Stimulated activated CD4-positive, alpha-beta T cell treated with anti-CD3 and anti-CD28 coated beads, Interleukin-4, amount 100 ng/mL, for 24 hours (primary cell): ENCODE results near the gene KHK.
A peak's percentile ranks its signal among the peaks of the same experiment; 100 is the strongest.

Experiments
- DNase-seq: peaks from one replicate; pipeline ENCODE4 v3.0.0-alpha.2; 2020

The KHK gene

DNA sequence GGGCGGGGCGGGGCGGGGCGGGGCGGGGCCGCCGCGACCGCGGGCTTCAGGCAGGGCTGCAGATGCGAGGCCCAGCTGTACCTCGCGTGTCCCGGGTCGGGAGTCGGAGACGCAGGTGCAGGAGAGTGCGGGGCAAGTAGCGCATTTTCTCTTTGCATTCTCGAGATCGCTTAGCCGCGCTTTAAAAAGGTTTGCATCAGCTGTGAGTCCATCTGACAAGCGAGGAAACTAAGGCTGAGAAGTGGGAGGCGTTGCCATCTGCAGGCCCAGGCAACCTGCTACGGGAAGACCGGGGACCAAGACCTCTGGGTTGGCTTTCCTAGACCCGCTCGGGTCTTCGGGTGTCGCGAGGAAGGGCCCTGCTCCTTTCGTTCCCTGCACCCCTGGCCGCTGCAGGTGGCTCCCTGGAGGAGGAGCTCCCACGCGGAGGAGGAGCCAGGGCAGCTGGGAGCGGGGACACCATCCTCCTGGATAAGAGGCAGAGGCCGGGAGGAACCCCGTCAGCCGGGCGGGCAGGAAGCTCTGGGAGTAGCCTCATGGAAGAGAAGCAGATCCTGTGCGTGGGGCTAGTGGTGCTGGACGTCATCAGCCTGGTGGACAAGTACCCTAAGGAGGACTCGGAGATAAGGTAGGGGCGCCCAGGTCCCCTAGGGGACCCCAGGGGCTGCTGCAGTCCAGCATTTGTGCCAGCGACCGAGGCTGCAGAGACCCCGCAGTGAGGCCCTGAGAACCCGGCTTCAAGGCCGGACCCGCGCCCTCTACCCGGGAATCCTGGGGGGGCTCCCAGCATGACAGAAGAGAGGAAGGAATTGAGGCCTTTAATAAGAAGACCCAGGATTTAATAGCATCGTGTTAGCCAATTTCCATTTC is at the start of gene KHK:
Gene KHK (plus strand): TSS at position 49 of the 870 bp plus-strand sequence. CDS start 488 bp downstream, at position 537.
- no peak for DNase-seq

DNA sequence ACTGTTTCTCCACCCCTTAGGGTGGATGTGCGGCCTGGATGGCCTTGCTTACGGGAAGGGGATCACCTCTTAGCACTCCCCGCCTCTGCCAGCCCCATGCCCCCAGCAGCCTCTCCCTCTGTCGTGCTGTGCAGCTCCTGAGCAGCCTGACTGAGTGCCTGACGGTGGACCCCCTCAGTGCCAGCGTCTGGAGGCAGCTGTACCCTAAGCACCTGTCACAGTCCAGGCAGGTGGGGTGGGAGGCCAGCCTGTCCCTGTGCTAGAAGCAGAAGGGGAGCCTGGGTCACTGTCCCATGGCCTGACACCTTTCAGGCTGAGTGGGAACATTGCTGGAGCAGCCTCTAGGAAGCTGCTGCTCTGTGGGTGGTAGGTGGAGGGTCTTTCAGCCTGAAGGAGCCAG is 48.6 kb upstream of the KHK start:
- no peak for DNase-seq

DNA sequence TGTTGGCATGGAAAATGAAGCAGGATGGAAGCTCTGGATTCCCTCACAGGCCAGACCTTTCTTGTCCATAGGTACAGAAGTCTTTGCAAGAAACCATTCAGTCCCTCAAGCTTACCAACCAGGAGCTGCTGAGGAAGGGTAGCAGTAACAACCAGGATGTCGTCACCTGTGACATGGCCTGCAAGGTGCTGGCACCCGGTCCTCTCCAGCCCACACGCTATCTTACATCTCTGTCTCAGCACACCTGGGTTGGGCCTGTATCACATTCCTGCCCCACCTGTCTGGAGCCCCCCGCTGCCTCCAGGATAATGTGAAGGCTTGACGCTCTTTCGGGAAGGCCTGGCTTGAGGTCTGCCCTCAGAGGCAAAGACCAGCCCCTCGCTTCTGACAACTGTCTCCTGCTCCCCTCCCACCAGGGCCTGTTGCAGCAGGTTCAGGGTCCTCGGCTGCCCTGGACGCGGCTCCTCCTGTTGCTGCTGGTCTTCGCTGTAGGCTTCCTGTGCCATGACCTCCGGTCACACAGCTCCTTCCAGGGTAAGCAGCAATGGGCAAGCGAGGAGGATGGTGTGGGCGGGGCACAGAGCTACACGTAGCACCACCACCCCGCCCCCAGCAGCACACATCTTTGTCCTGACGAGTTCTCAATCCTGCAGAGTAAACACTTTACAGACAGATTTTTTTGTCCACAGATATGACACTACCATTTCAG is 47.8 kb upstream of the KHK start:
- no peak for DNase-seq

DNA sequence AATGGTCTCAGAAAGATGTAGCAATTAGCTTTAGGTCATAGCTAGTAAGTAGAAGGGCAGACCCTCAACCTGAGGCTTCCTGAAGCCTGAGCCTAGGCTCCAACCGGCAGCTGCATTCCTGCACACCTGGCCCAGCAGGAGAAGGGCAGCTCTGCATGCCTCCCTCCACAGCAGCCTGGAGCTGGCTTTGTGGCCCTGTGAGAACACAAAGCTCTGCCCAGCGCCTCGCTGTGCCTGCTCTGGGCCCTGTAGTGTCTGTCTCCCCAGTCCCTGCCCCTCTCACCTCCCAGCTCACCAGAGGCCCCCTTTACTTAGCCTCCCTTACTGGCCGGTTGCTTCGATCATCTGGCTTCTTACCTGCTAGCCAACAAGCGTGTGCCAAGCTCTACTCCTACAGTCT is 47.1 kb upstream of the KHK start:
- DNase-seq, result no peak

DNA sequence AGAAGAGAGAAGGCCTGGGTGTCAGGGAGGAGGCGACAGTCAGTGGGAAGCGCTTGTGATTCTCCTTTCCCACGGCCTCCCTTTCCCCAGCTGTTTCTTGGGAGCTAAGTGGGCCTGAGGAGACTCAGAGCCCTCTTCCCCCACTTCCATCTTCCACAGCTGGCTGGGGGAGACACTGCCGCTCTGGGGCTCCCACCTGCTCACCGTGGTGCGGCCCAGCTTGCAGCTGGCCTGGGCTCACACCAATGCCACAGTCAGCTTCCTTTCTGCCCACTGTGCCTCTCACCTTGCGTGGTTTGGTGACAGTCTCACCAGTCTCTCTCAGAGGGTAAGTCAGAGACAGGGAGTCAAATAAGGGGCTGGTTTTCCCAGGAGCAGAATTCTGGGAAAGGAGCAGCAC is 46.7 kb upstream of the KHK start:
- no peak for DNase-seq

DNA sequence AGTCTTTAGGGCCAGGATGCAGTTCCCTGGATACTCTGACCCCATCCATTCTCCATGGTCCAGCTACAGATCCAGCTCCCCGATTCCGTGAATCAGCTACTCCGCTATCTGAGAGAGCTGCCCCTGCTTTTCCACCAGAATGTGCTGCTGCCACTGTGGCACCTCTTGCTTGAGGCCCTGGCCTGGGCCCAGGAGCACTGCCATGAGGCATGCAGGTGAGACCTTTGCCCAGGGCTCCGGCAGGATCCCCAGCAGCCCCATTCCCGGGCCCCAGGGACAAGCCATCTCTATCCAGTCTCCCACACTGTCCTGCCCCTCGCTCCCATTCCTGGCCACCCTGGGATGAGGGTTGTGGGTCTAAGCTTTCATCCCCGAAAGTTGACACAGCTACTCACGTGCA is 46.3 kb upstream of the KHK start:
- DNase-seq, result no peak

DNA sequence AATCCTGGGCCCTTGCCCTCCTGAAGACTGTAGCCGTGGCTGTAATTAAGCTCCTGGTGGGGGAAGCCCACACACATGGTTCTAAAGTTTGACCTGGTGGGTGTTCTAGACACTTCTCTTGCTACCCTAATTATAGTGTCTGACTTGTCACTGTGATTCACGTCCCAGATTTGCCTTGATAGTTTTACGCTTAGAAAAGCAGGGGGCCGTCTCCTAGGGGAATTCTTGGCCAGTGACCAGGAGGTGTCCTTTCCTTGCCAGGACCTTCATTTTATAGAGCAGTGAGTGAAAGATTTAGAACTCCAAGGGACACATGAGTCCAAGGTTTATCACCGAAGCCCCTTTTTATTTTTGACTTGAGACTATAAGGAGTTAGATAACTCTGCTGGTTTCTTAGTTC is 44.8 kb upstream of the KHK start:
- no peak for DNase-seq

DNA sequence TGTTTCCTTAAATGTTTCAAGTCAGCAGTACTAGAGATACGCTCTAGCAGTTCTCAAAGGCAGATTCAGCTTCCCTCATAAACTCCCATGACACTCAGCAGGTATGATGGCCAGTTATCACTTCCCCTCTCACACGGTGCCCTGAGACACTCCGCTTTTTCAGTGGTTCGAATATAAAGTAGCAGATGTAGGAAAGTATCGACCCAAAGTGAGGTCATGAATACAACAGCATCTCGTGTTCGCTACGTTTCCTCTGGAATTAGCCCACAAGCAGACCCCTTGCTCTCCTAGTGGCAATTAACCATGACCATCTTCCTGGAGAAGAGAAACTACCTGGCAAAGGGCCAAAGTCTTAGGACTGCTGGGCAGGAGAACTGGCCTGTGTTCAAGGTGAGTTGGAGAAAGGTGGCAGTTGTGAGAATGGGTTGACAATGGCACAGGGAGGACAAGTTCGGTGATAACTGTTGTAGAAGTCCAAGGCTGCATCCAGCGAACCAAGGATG is 44.4 kb upstream of the KHK start:
- DNase-seq, result no peak

DNA sequence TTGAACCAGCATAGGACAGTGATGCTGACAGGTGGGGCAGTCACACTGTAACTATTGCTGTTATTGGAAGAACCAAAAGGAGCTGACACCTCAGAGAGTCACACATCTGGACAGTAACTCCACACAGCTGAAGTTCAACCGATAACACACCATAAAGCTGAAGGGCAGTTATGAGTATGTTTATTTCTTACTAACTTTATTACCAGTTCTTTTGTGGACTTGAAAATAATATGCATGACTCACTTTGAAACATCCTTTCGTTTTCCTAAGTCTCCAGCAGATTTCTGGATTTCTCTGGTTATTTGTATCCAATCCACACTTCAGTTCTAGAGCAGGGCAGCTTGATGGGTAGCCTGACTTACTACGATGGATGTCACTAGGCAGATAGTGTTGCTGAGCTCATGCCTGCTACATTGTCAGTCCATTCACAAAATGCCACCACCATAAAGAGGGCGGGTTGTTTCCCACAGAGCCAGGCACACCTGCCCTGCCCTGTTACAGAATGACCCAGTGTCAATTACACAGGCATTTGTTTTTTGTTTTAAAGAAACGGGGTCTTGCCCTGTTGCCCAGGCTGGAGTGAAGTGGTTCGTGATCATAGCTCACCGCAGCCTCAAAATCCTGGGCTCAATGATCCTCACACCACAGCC is 43.5 kb upstream of the KHK start:
- DNase-seq, result no peak

DNA sequence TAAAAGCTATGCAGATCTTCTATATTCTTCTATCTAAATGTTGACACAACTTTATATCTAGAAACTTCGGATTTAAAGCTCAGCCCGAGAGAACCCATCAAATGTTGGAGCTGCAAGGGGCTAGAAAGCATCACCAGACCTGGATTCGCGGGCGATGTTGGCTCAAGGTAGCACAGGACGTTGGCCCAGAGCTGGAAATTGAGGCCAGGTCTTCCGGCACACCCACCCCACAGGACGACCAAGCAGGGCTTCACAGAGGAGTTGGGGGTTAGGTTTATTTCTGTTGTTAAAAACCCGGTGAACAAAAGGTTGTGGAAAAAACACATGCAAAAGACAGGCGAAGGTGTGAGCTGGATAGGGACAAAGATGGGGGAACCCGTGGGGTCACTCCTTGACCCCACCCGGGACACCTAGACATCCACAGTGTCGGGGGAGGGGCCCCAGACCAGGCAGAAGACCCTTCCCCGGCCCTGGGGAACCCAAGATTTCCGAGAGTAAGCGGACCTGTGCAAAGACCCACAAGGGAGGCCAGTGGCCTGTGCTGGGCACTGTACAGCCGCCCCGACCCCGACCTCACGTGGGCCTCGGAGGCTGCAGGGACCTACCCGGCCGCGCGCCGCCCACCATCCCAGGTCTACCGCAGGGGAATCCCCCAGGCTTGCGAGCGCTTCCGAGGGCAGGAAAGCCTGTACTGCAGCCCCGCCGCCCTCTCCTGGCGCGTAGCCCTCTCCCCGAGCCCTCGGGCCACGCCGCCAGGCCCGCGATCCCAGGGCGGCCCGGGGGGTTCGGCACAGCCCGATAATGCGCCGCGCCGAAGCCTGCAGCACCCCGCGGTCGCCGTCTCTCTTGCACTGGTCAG is 36.9 kb upstream of the KHK start:
- DNase-seq, result peak; percentile 71

DNA sequence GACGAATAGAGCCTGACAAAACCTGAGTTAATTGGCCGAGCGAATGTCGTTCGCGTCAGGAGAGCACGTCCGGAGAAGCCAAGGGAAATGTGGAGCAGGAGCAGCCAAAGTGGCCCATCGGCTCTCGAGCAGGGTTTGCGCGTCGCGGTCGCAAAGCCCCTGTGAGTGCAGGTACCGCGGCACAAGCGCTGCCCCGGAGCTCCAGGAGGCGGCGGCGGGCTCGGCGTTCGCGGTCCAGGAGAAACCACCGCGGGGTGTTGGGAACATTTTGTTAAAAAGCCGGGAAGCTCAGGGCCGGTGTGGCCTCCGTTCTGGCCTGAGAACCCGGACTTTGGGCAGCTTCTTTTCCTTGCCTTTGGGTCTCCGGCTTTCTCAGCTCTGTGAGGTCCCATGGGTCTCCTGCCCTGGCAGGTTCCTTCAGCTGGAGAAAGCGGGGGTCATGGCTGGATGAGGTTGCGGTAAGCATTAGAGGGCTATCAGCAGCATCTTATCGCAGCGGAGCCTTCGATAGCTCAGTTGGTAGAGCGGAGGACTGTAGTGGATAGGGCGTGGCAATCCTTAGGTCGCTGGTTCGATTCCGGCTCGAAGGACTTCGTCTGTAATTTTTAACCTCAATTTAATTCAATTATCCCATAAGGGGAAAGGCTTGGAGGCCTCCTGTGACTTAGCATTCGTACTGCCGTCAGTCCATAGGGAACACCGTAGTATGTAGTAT is 36.1 kb upstream of the KHK start:
- DNase-seq, result peak; percentile 93

DNA sequence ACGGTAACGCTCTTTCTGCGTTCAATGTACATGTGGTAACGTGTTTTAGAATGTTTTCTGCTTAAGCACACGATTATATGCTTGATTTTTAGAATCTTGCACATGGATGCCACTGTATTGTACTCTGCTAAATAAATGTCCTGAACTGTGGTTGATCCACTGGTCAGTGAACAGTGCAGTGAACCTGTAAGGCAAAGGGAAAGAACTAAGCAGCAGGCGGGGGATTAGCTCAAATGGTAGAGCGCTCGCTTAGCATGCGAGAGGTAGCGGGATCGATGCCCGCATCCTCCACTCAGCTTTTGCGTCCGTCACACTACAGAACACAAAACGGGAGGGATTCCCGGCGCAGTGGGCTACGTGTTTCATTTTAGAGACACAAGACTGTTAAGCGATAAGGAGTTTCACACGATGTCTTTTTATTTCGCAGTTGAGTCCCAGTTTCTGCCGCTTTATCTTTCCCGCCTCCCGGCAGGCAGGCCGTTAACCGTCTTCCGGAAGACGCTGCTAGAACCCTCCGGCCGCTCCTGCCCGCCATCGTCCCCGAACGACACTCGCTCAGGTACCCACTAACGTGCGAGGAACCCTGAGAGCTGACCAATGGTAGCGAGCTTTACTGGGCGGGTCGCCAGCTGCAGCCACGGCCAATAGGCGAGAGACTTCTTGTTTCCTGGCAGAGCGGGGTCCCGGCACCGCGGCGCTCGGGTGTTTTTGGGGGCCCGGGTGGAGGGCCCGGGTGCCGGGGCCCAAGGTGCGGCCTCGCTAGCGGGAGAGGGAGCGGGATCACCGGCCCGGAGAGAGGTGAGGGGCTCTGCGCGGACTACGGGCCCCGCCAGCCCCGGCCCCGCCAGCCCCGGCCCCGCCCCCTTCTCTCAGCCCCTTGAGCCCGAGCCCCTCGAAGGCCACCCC is 35.3 kb upstream of the KHK start, which contains the start of gene AGBL5:
Gene AGBL5 (plus strand): TSS at position 673 of the 906 bp plus-strand sequence. CDS start 1,291 bp downstream, outside the sequence.
- DNase-seq, result peak; percentile 96

DNA sequence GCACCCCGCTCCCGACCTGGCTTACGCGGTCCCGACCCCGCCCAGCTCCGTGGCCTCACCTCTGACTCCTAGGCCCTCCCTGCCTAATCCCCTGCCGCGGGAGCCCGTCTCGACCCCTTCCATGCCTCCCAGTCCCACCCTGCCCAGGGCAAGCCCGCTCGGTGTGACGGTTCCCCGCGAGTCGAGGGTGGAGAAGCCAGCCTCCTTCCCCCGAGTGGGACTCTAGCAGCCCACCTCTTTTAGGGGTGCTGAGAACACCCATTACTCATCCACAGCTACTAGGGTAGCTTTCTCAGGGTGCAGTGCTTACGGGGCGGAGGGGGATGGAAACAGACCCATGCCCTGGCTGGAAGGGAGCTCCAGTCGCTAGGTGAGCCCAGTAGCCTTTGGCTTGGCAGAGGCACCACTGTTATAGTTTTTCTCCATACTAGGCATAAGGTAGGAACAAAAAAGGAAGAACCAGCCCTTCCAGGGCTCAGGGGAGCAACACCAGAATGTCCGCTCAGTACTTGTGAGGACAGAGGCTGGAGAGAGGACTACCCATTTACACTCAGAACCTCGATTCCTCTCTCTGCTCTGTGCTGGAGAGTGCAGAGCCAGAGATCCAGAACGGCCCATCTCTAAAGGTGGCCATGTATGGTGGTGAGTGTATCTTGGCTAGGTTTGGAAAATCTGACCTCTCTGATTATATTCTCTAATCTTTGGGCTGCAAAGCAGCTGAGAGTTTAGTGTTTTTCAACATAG is 34.5 kb upstream of the KHK start:
- no peak for DNase-seq

DNA sequence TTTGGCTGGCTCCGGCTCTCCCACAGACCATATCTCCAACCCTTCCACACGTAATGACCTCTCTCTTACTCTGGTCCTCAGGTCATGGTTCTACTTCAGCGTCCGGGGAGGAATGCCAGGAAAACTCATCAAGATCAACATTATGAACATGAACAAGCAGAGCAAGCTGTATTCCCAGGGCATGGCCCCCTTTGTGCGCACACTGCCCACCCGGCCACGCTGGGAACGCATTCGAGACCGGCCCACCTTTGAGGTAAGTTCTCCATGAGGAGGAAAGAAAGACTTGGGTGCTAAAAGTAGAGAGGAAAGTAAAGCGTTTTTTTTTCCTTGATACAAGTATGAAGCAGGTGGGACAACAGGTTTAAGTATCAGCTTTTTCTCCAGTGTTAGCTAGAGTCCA is 33.3 kb upstream of the KHK start:
- DNase-seq, result no peak

DNA sequence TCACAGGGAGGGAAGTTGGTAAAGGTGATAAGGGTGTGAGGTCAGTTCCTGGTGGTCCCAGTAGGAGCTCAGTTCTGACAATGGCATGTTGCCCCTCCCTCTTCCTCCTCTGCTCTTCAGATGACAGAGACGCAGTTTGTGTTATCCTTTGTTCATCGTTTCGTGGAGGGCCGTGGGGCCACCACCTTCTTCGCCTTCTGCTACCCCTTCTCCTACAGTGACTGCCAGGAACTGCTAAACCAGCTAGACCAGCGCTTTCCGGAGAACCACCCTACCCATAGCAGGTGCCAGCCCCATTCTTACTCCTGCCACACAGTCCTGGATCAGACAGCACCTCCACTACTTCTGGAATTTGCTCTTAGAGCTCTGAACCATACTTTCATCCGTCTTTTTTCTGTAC is 32.8 kb upstream of the KHK start:
- no peak for DNase-seq

DNA sequence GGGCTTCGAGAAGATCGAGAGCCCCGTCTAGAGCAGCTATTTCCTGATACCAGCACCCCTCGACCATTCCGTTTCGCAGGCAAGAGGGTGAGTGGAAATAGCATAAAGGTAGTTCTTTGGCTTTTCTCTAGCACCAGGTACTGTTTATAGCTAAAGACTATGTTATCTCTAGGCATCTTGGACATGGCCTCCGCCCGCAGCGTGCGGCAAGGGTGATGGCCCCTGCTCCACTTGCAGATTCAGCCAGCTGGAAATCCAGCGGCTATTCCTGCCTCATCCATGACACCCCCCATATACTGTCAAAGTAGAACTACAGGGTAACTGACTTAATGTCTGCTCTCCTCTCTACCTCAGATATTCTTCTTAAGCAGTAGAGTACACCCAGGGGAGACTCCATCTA is 31.9 kb upstream of the KHK start:
- DNase-seq, result no peak

DNA sequence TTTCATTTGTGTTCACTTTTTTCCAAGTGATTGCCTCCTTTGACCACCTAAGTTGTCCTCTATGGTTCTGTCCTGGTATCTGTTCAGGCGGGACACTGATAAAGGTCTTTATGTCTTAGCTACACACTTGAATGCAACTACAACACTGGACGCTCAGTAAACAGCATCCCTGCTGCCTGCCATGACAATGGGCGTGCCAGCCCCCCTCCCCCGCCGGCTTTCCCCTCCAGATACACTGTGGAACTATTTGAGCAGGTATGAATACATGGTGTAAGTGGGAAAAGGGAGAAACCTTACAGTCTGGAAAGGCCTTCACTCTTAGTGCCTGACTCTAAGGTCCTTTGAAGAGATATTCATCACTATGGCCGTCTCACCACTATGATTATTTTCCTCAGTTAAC is 29.4 kb upstream of the KHK start:
- DNase-seq, result no peak

DNA sequence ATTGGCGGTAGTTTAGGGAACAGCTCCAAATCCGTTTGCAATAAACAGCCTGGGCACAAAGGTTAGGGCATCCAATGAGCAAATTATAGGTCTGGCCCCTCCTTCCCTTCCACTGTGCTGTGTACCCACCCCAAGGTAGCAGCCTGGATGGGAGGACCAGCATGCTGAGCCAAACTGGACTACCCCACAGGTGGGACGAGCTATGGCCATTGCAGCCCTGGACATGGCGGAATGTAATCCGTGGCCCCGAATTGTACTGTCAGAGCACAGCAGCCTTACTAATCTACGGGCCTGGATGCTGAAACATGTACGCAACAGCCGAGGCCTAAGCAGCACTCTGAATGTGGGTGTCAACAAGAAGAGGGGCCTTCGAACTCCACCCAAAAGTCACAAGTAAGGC is 28.4 kb upstream of the KHK start:
- DNase-seq, result no peak

DNA sequence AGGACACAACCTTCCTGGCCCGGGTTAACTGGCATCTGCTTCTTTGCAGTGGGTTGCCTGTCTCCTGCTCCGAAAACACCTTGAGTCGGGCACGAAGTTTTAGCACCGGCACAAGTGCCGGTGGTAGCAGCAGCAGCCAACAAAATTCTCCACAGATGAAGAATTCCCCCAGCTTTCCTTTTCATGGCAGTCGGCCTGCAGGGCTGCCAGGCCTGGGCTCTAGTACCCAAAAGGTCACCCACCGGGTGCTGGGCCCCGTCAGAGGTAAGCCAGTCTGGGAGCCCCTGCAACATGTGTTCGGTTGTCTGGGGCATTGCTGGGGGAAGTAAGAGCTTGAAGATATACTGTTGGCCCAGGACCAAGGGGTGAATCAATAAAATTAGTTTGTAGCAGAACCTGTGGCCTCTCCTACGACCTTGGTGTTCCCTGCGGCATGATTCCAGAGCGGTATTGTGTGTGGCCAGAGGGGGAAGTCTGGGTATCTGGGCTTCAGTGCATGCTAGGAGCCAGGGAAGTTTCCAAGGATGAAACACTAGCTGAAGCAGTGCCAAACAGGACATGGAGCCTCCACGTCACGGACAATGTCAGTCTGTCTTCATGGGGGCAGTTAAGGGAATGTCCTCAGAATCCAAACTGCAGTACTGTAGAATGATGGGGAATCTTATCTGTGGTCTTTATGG is 27.3 kb upstream of the KHK start:
- DNase-seq, result no peak
